HCT116 (cell line): ENCODE measurements around the gene SPRR4. TPM values are rescaled to one million over a fixed set of nuclear protein-coding genes. Genes with fewer than 3 reads are reported as not detected.

ENCODE experiments used
- ATAC-seq: fragments of 200-7000 bp; cut with Tn5 transposase; 2 replicates; pipeline ENCODE4 v1.9.1; 2020; ENCODE audit warnings: mild to moderate bottlenecking, moderate library complexity
- BruUV-seq: library from RNA; stranded (reverse); fragments of 400-500 nt; replicated peaks from 2 replicates; lab custom pipeline; 2021; lab: Mats Ljungman, UMichigan
- CTCF ChIA-PET: fragments of 300-600 bp; sonication (Branson Sonifier 250); formaldehyde crosslinking; loops from one replicate; lab custom pipeline; 2021; ENCODE audit warnings: antibody characterized with exemption; lab: Charles Lee
- POLR2A ChIA-PET: fragments of 300-600, 350-600 bp; sonication (Branson Sonifier 250); formaldehyde crosslinking; loops from one replicate; lab custom pipeline; 2021; ENCODE audit warnings: antibody characterized with exemption; lab: Charles Lee
- RAD21 ChIA-PET, 2 experiments: fragments of 300-600 bp; sonication (Branson Sonifier 250); formaldehyde crosslinking; loops; one replicate each; lab custom pipeline; 2023; ENCODE audit warnings: low total read pairs in 2 of 2; ENCODE audit not compliant: uncharacterized antibody in 2 of 2, unreplicated experiment in 2 of 2, low non-redundant PET in 1 of 2; lab: Charles Lee
- DNase-seq: peaks from one replicate; pipeline ENCODE4 v3.0.0-alpha.2; 2010; ENCODE audit warnings: low read depth, low spot score
- H2AFZ ChIP-seq: fragments of 200-600 bp; shearing (Covaris generic), sonication (generic); 2 replicates; pipeline ENCODE4 v1.6.1; 2017; ENCODE audit warnings: low read depth, mixed run types, mixed read lengths, antibody characterized with exemption, low read length; ENCODE audit not compliant: poor library complexity, severe bottlenecking
- H3K27ac ChIP-seq: 2 replicates; pipeline ENCODE4 v1.5.1; 2012; ENCODE audit warnings: low read depth, low read length
- H3K27me3 ChIP-seq: fragments of 200-600 bp; sonication (generic); 2 replicates; pipeline ENCODE4 v1.6.1; 2016; ENCODE audit warnings: mixed run types, low read length, mixed read lengths; ENCODE audit not compliant: insufficient read depth
- H3K36me3 ChIP-seq, 2 experiments: fragments of 200-500 bp in 1 of 2; fragments of 200-600 bp in 1 of 2; sonication (Bioruptor generic) in 1 of 2; sonication (generic) in 1 of 2; 2 replicates each; pipeline versions ENCODE4 v1.5.1 to v1.6.1; 2014 to 2016; ENCODE audit warnings: low read length in 2 of 2, inconsistent platforms in 1 of 2, mixed read lengths in 1 of 2, mixed run types in 1 of 2; ENCODE audit not compliant: insufficient read depth in 2 of 2, control insufficient read depth in 1 of 2
- H3K4me1 ChIP-seq, 2 experiments: fragments of 200-600 bp in 1 of 2; sonication (generic) in 1 of 2; 2 replicates each; pipeline versions ENCODE4 v1.5.1 to v1.6.1; 2012 to 2017; ENCODE audit warnings: low read length in 2 of 2, inconsistent platforms in 1 of 2, mild to moderate bottlenecking in 1 of 2, mixed read lengths in 1 of 2, mixed run types in 1 of 2, moderate library complexity in 1 of 2; ENCODE audit not compliant: insufficient read depth in 2 of 2, control insufficient read depth in 1 of 2
- H3K4me2 ChIP-seq: fragments of 200-600 bp; sonication (generic); 2 replicates; pipeline ENCODE4 v1.6.1; 2017; ENCODE audit warnings: mixed run types, low read length, mixed read lengths
- H3K4me3 ChIP-seq, 2 experiments: fragments of 200-600 bp in 1 of 2; sonication (generic) in 1 of 2; replicated peaks in 1 of 2; 2 replicates each; pipeline ENCODE4 v1.5.1; 2011 to 2016; ENCODE audit warnings: low read length in 2 of 2, control low read depth in 1 of 2, low read depth in 1 of 2, mild to moderate bottlenecking in 1 of 2, mixed read lengths in 1 of 2, mixed run types in 1 of 2
- H3K79me2 ChIP-seq: fragments of 200-600 bp; sonication (generic); 2 replicates; pipeline ENCODE4 v1.6.1; 2017; ENCODE audit warnings: mild to moderate bottlenecking, mixed run types, low read length, moderate library complexity, mixed read lengths; ENCODE audit not compliant: insufficient read depth
- H3K9ac ChIP-seq: fragments of 200-600 bp; sonication (generic); 2 replicates; pipeline ENCODE4 v1.6.1; 2016; ENCODE audit warnings: low read length, mixed read lengths
- H3K9me2 ChIP-seq: fragments of 200-600 bp; sonication (generic), shearing (Covaris generic); 2 replicates; pipeline ENCODE4 v1.6.1; 2017; ENCODE audit warnings: mixed run types, mild to moderate bottlenecking, moderate library complexity; ENCODE audit not compliant: insufficient read depth
- H3K9me3 ChIP-seq, 2 experiments: fragments of 200-500 bp in 1 of 2; fragments of 200-600 bp in 1 of 2; sonication (Bioruptor generic) in 1 of 2; sonication (generic) in 1 of 2; 2 replicates each; pipeline ENCODE4 v1.6.1; 2014 to 2017; ENCODE audit warnings: low read length in 2 of 2, mixed read lengths in 2 of 2, inconsistent platforms in 1 of 2, low read depth in 1 of 2, mild to moderate bottlenecking in 1 of 2, mixed run types in 1 of 2, moderate library complexity in 1 of 2; ENCODE audit not compliant: control insufficient read depth in 1 of 2, insufficient read depth in 1 of 2
- H4K20me1 ChIP-seq: fragments of 200-600 bp; sonication (generic), shearing (Covaris generic); 2 replicates; pipeline ENCODE4 v1.6.1; 2017; ENCODE audit warnings: mixed run types, mild to moderate bottlenecking, moderate library complexity; ENCODE audit not compliant: insufficient read depth
- CEBPB ChIP-seq: IDR thresholded peaks from 2 replicates; pipeline ENCODE4 v1.6.1; 2012; ENCODE audit warnings: low read depth
- CTCF ChIP-seq, 3 experiments: fragments of 200-600 bp in 1 of 3; sonication (generic) in 1 of 3; IDR thresholded peaks in 2 of 3; conservative IDR thresholded peaks in 1 of 3; 2 replicates each; pipeline ENCODE4 v1.5.1; 2012 to 2017; ENCODE audit warnings: low read depth in 2 of 3, low read length in 2 of 3, antibody characterized with exemption in 1 of 3, borderline replicate concordance in 1 of 3, control low read depth in 1 of 3, mild to moderate bottlenecking in 1 of 3, mixed read lengths in 1 of 3, mixed run types in 1 of 3, moderate library complexity in 1 of 3; ENCODE audit not compliant: insufficient read depth in 1 of 3
- ELF1 ChIP-seq: IDR thresholded peaks from 2 replicates; pipeline ENCODE4 v1.6.1; 2012; ENCODE audit warnings: low read depth, borderline replicate concordance
- EZH2 ChIP-seq: fragments of 200-600 bp; sonication (generic); IDR thresholded peaks from 2 replicates; pipeline ENCODE4 v1.6.1; 2017; ENCODE audit warnings: antibody characterized with exemption, mixed run types
- FOSL1 ChIP-seq: IDR thresholded peaks from 2 replicates; pipeline ENCODE4 v1.6.1; 2012; ENCODE audit warnings: low read depth
- JUND ChIP-seq: IDR thresholded peaks from 2 replicates; pipeline ENCODE4 v1.6.1; 2012
- POLR2AphosphoS5 ChIP-seq: IDR thresholded peaks from 2 replicates; pipeline ENCODE4 v1.6.1; 2011; ENCODE audit warnings: mild to moderate bottlenecking, low read depth, low read length, moderate library complexity
- RAD21 ChIP-seq: IDR thresholded peaks from 2 replicates; pipeline ENCODE4 v1.6.1; 2012; ENCODE audit warnings: low read depth, mild to moderate bottlenecking
- REST ChIP-seq: IDR thresholded peaks from 2 replicates; pipeline ENCODE4 v1.6.1; 2012; ENCODE audit warnings: low read depth
- SIN3A ChIP-seq: IDR thresholded peaks from 2 replicates; pipeline ENCODE4 v1.6.1; 2012; ENCODE audit warnings: low read depth
- SRF ChIP-seq: IDR thresholded peaks from 2 replicates; pipeline ENCODE4 v1.6.1; 2012; ENCODE audit warnings: low read depth
- ZFX ChIP-seq: fragments of 450-650 bp; IDR thresholded peaks from 2 replicates; pipeline ENCODE4 v1.6.1; 2017
- ZNF274 ChIP-seq: fragments of 200-500 bp; sonication (Bioruptor generic); IDR thresholded peaks from 2 replicates; pipeline ENCODE4 v1.6.1; 2014; ENCODE audit warnings: mild to moderate bottlenecking, low read depth, low read length, inconsistent platforms
- intact Hi-C: fragments of 100-400 bp; cut with micrococcal nuclease; formaldehyde crosslinking; loops from 2 replicates; pipeline ENCODE4 v1.10.0; 2022
- total RNA-seq: library from RNA; stranded (reverse); gene quantifications from one replicate; pipeline ENCODE4 v1.2.1, GENCODE V29; 2021; ENCODE audit not compliant: unreplicated experiment
- TF ChIP-seq, protein P1 (sequence below): IDR thresholded peaks from 2 replicates; pipeline ENCODE4 v1.6.1; 2012

SPRR4 gene
- total RNA-seq, 1 experiment from 2014 or later: not detected

- CTCF ChIA-PET: no interaction called here
- POLR2A ChIA-PET: no interaction called here
- Histone ChIP-seq H3K4me2 (no peak overlapping the region), H4K20me1 (no peaks in the 10 kb centered on the region), H3K79me2 (no peaks in the 10 kb centered on the region), H3K27me3 (peaks cover 28% of the 10 kb centered on the region; the same call in 1 of the 2 replicates), H3K4me1 (no peaks in the 10 kb centered on the region), H3K36me3 (no peaks in the 10 kb centered on the region), H2AFZ (no peak overlapping the region)
- no peak for DNase-seq
- TF ChIP-seq ZNF274 (no peak), EZH2 (no peak), REST (no peak), POLR2AphosphoS5 (no peak), ZFX (no peak), ELF1 (no peak), FOSL1 (no peak), JUND (no peak), SIN3A (no peak), CTCF (IDR thresholded peaks at IDR 0.05 in 2 of 3, conservative IDR thresholded peaks at IDR 0.05 in 1 of 3; ENCODE audit: borderline replicate concordance in 1 of 3, insufficient read depth in 1 of 3, low read depth in 2 of 3, low read length in 2 of 3) (no peak), CEBPB (no peak), RAD21 (no peak), SRF (no peak)
- TF ChIP-seq, protein P1, sequence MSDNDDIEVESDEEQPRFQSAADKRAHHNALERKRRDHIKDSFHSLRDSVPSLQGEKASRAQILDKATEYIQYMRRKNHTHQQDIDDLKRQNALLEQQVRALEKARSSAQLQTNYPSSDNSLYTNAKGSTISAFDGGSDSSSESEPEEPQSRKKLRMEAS: no peak
- TF ChIP-seq, all 23 proteins: peak for 0
- RAD21 ChIA-PET: no interaction called here
- Histone ChIP-seq H3K9me2 (no peaks in the 10 kb centered on the region), H3K4me3 (no peak overlapping the region), H3K27ac (no peak overlapping the region), H3K9ac (no peak overlapping the region), H3K9me3 (no peaks in the 10 kb centered on the region)
- no peak for ATAC-seq
- intact Hi-C loops: no loop called here
- no TSS peak for BruUV-seq
Measured at GRCh38 chr1:152946248-152946647, 24.2 kb upstream of the SPRR4 start.
